PC-9 (cell line): Measurements from ENCODE around the gene EVPL. TPM values are rescaled to one million over a fixed set of nuclear protein-coding genes. Genes with fewer than 3 reads are reported as not detected.
"Not testable (repeated sequence)": the region's sequence is repeated elsewhere in the genome, so short reads cannot be mapped to it uniquely, and the experiment has no call there.

Source experiments
- BruUV-seq: library from RNA; stranded (reverse); fragments of 400-500 nt; replicated peaks from 2 replicates; lab custom pipeline; 2021; lab: Mats Ljungman, UMichigan
- CTCF ChIA-PET: fragments of 300-600 bp; sonication (Branson Sonifier 250); formaldehyde crosslinking; loops from one replicate; lab custom pipeline; 2022; ENCODE audit warnings: antibody characterized with exemption; lab: Charles Lee
- POLR2A ChIA-PET: fragments of 300-600 bp; sonication (Branson Sonifier 250); formaldehyde crosslinking; loops from one replicate; lab custom pipeline; 2022; ENCODE audit warnings: antibody characterized with exemption; ENCODE audit not compliant: unreplicated experiment; lab: Charles Lee
- DNase-seq, 2 experiments: peaks; one replicate each; pipeline versions ENCODE4 v3.0.0 to v3.0.0-alpha.2; 2015 to 2022; ENCODE audit warnings: mixed read lengths in 1 of 2
- H2AFZ ChIP-seq: fragments of 200-600 bp; sonication (generic); 2 replicates; pipeline ENCODE4 v1.8.1; 2017; ENCODE audit warnings: antibody characterized with exemption
- H3F3A ChIP-seq: fragments of 200-600 bp; sonication (generic); 2 replicates; pipeline ENCODE4 v1.8.1; 2017; ENCODE audit warnings: antibody characterized with exemption, mild to moderate bottlenecking, low read depth; ENCODE audit not compliant: insufficient read depth
- H3K27ac ChIP-seq: fragments of 200-600 bp; sonication (generic); 2 replicates; pipeline ENCODE4 v1.6.1; 2016; ENCODE audit warnings: mixed run types
- H3K27me3 ChIP-seq: fragments of 200-600 bp; sonication (generic); 2 replicates; pipeline ENCODE4 v1.6.1; 2016; ENCODE audit warnings: low read depth, mixed run types; ENCODE audit not compliant: insufficient read depth
- H3K36me3 ChIP-seq: fragments of 200-600 bp; sonication (generic); 2 replicates; pipeline ENCODE4 v1.6.1; 2016; ENCODE audit warnings: low read depth, mixed run types
- H3K4me1 ChIP-seq: fragments of 200-600 bp; sonication (generic); replicated peaks from 2 replicates; pipeline ENCODE4 v1.6.1; 2016; ENCODE audit warnings: mixed run types; ENCODE audit not compliant: insufficient read depth
- H3K4me2 ChIP-seq: fragments of 200-600 bp; sonication (generic); 2 replicates; pipeline ENCODE4 v1.6.1; 2017; ENCODE audit warnings: mixed run types
- H3K4me3 ChIP-seq: fragments of 200-600 bp; sonication (generic); 2 replicates; pipeline ENCODE4 v1.6.1; 2016; ENCODE audit warnings: mixed run types
- H3K79me2 ChIP-seq: fragments of 200-600 bp; sonication (generic); 2 replicates; pipeline ENCODE4 v1.6.1; 2017; ENCODE audit warnings: low read depth, mixed run types
- H3K9me2 ChIP-seq: fragments of 200-600 bp; sonication (generic); 2 replicates; pipeline ENCODE4 v1.8.1; 2017; ENCODE audit warnings: mild to moderate bottlenecking; ENCODE audit not compliant: insufficient read depth
- H3K9me3 ChIP-seq: fragments of 200-600 bp; sonication (generic); 2 replicates; pipeline ENCODE4 v1.8.1; 2016; ENCODE audit warnings: low read depth; ENCODE audit not compliant: insufficient read depth
- H4K20me1 ChIP-seq: fragments of 200-600 bp; sonication (generic); 2 replicates; pipeline ENCODE4 v1.8.1; 2017; ENCODE audit not compliant: insufficient read depth
- CTCF ChIP-seq: fragments of 200-600 bp; sonication (generic); conservative IDR thresholded peaks from 2 replicates; pipeline ENCODE4 v1.6.1; 2017; ENCODE audit warnings: mixed run types, antibody characterized with exemption, mild to moderate bottlenecking, moderate library complexity
- EZH2 ChIP-seq: fragments of 200-600 bp; sonication (generic); IDR thresholded peaks from 2 replicates; pipeline ENCODE4 v1.8.0; 2017; ENCODE audit warnings: antibody characterized with exemption, low read depth
- intact Hi-C: fragments of 100-400 bp; cut with micrococcal nuclease; formaldehyde crosslinking; loops from one replicate; pipeline ENCODE4 v1.10.0; 2022; ENCODE audit not compliant: unreplicated experiment
- total RNA-seq: library from RNA; stranded (reverse); gene quantifications from 2 replicates; pipeline ENCODE4 v1.2.3, GENCODE V29; 2021

EVPL gene
- total RNA-seq, 1 experiment from 2014 or later, result 60.8 TPM

DNA sequence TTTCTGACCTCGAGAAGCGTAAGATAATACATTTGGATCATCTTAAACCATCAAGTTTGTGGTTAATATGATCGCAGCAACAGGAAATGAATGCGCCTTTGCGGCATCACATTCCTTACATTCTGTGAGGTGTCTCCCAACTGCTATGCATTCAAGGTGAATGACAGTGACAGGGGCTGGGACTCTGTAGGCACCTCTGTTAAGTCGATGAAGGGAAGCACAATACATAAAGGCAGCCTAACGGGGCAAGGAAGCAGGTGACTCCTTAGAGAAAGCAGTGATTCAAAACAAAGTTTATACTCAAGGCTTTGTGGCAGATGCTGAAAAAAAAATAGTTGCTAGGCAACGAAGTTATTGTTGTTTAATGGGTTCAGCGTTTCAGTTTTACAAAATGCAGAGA, 21.6 kb upstream of the EVPL start:
- peak in 1 of 2 experiments; percentile 67 for DNase-seq
- intact Hi-C loops, result no loop called here
- Histone ChIP-seq H3K79me2 (peaks cover 27% of the 10 kb centered on the region), H3K9me3 (peaks cover under 1% of the 10 kb centered on the region; the same call in 1 of the 2 replicates), H3K27me3 (no peaks in the 10 kb centered on the region), H3K4me2 (no peak overlapping the region), H3K36me3 (peaks cover 20% of the 10 kb centered on the region), H4K20me1 (no peaks in the 10 kb centered on the region), H3K4me3 (no peak overlapping the region), H3K9me2 (no peaks in the 10 kb centered on the region), H3F3A (peaks cover 38% of the 10 kb centered on the region), H3K4me1 (peaks cover 42% of the 10 kb centered on the region), H3K27ac (no peak overlapping the region), H2AFZ (no peak overlapping the region)
- no TSS peak for BruUV-seq
- POLR2A ChIA-PET, result interaction anchor here (0.6 kb wide), 1 partner anchor 15 kb away, joined by 3 read pairs; no protein-coding TSS in a partner anchor
- TF ChIP-seq CTCF (no peak), EZH2 (no peak)
- CTCF ChIA-PET, result no interaction called here

GRCh38 chr17:76048025-76048605, 21.0 kb upstream of the EVPL start:
- POLR2A ChIA-PET, result no interaction called here
- BruUV-seq, result no TSS peak
- Histone ChIP-seq H3K79me2 (peaks cover 23% of the 10 kb centered on the region), H3K9me2 (no peaks in the 10 kb centered on the region), H3K27me3 (no peaks in the 10 kb centered on the region), H3K4me3 (no peak overlapping the region), H3K4me1 (peaks cover 36% of the 10 kb centered on the region), H3K4me2 (no peak overlapping the region), H3K36me3 (peaks cover 20% of the 10 kb centered on the region; the same call in 1 of the 2 replicates), H4K20me1 (no peaks in the 10 kb centered on the region), H3F3A (peaks cover 32% of the 10 kb centered on the region), H3K9me3 (no peaks in the 10 kb centered on the region), H3K27ac (no peak overlapping the region), H2AFZ (no peak overlapping the region)
- no peak for DNase-seq
- no peak for TF ChIP-seq EZH2
- no peak for TF ChIP-seq CTCF
- CTCF ChIA-PET, result no interaction called here
- intact Hi-C loops, result no loop called here

DNA sequence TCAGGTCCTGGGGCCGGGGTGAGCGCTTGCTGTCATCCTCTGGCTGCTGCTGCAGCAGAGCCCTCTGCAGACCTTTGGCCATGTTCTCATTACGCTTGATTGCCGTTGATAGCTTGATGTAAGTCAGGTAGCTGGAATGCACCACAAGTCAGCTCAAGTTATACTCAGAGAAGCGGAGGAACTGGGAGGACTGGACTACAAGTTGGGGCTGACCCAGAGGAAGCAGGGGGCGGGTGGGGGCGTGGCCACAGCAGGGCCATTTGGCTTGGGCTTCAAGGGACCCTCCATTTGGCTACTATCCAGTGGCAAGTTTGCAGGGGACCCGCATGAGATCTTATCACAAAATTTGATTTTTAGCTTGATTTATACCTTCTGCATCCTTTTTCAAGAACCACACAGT, 19.0 kb upstream of the EVPL start:
- no peaks in the 10 kb centered on the region for H3K27me3 ChIP-seq
- H3K36me3 ChIP-seq, result peaks cover 20% of the 10 kb centered on the region; the same call in 1 of the 2 replicates
- peaks cover 20% of the 10 kb centered on the region for H3K4me1 ChIP-seq
- no peak for TF ChIP-seq CTCF
- TF ChIP-seq EZH2, result no peak
- no peak overlapping the region for H3K4me3 ChIP-seq
- POLR2A ChIA-PET, result interaction anchor here (0.5 to 0.7 kb wide), 3 partner anchors 12 to 476 kb away, joined by 3 to 8 read pairs (median 4); no protein-coding TSS in a partner anchor
- intact Hi-C loops, result no loop called here
- H3K9me3 ChIP-seq, result no peaks in the 10 kb centered on the region
- H3K27ac ChIP-seq, result no peak overlapping the region
- H3K9me2 ChIP-seq, result no peaks in the 10 kb centered on the region
- no peaks in the 10 kb centered on the region for H4K20me1 ChIP-seq
- H3F3A ChIP-seq, result peaks cover 17% of the 10 kb centered on the region; the same call in 1 of the 2 replicates
- DNase-seq, result peak; percentile 40 to 59
- no TSS peak for BruUV-seq
- no peak overlapping the region for H2AFZ ChIP-seq
- CTCF ChIA-PET, result interaction anchor here (0.6 to 0.7 kb wide), 5 partner anchors 9 to 206 kb away, joined by 3 to 10 read pairs (median 7); no protein-coding TSS in a partner anchor
- H3K4me2 ChIP-seq, result no peak overlapping the region
- peaks cover 11% of the 10 kb centered on the region; the same call in 1 of the 2 replicates for H3K79me2 ChIP-seq

GRCh38 chr17:76044475-76045007, 17.4 kb upstream of the EVPL start:
- H3K79me2 ChIP-seq, H3K9me2 ChIP-seq, H3K4me2 ChIP-seq, H3K4me1 ChIP-seq, CTCF ChIA-PET, POLR2A ChIA-PET, DNase-seq, H3K4me3 ChIP-seq, H4K20me1 ChIP-seq, H3K9me3 ChIP-seq, H3K27ac ChIP-seq, H3F3A ChIP-seq, intact Hi-C loops, H3K27me3 ChIP-seq, H2AFZ ChIP-seq, BruUV-seq: not testable (repeated sequence)
- peaks cover 16% of the 10 kb centered on the region; the same call in 1 of the 2 replicates for H3K36me3 ChIP-seq

- CTCF ChIA-PET, H3K4me1 ChIP-seq, H3K79me2 ChIP-seq, intact Hi-C loops, POLR2A ChIA-PET, H3K4me2 ChIP-seq, H3K27ac ChIP-seq, H3F3A ChIP-seq, H2AFZ ChIP-seq, H3K9me2 ChIP-seq, H4K20me1 ChIP-seq, H3K36me3 ChIP-seq, H3K27me3 ChIP-seq, H3K4me3 ChIP-seq, H3K9me3 ChIP-seq, DNase-seq, BruUV-seq: not testable (repeated sequence)
These were observed 15.8 kb upstream of the EVPL start for GRCh38 chr17:76042868-76043267.
